IPS-18c (cell line): ENCODE results near the gene DBNDD1.

Experiments used
- H3K4me3 ChIP-seq: 2 replicates; pipeline ENCODE4 v1.7.0; 2013; ENCODE audit warnings: low read depth, mild to moderate bottlenecking, low read length, moderate library complexity; ENCODE audit not compliant: insufficient read depth
- H3K9me3 ChIP-seq: one replicate; pipeline ENCODE4 v1.6.1; 2013; ENCODE audit warnings: mild to moderate bottlenecking, low read length, moderate library complexity; ENCODE audit not compliant: control insufficient read depth, insufficient read depth

Gene DBNDD1

GRCh38 chr16:89958068-89958467 lies 61.2 kb downstream of the DBNDD1 start:
- no peak overlapping the region for H3K4me3 ChIP-seq
- no peaks in the 10 kb centered on the region for H3K9me3 ChIP-seq

GRCh38 chr16:89957216-89957785 lies 62.0 kb downstream of the DBNDD1 start:
- no peak overlapping the region for H3K4me3 ChIP-seq

GRCh38 chr16:89956505-89957215 lies 62.6 kb downstream of the DBNDD1 start:
- no peak overlapping the region for H3K4me3 ChIP-seq
- no peaks in the 10 kb centered on the region for H3K9me3 ChIP-seq

More at GRCh38 chr16:89957216-89957785, 62.0 kb downstream of the DBNDD1 start:
- H3K9me3 ChIP-seq: no peaks in the 10 kb centered on the region

GRCh38 chr16:89955001-89955685 lies 64.1 kb downstream of the DBNDD1 start:
- H3K4me3 ChIP-seq: no peak overlapping the region
- no peaks in the 10 kb centered on the region for H3K9me3 ChIP-seq
